Cardiac muscle cell (in vitro differentiated cells and primary cell): Measurements from ENCODE around the gene TOP2A. TPM values are rescaled to one million over a fixed set of nuclear protein-coding genes. Genes with fewer than 3 reads are reported as not detected.
"Not testable (repeated sequence)": the region's sequence is repeated elsewhere in the genome, so short reads cannot be mapped to it uniquely, and the experiment has no call there.

Experiments used
- DNase-seq, 2 donors: peaks; one replicate each; pipeline versions ENCODE4 v3.0.0 to v3.0.0-alpha.2; 2010 to 2017; ENCODE audit warnings: low read depth in 1 of 2, low spot score in 1 of 2
- H3K27ac ChIP-seq: fragments of 200-600 bp; sonication (generic); 2 replicates; pipeline ENCODE4 v1.5.1; 2016
- H3K27me3 ChIP-seq: fragments of 200-600 bp; sonication (generic); 2 replicates; pipeline ENCODE4 v1.6.0; 2016; ENCODE audit warnings: control low read depth
- H3K36me3 ChIP-seq: fragments of 200-600 bp; sonication (generic); 2 replicates; pipeline ENCODE4 v1.5.1; 2016; ENCODE audit warnings: control low read depth
- H3K4me1 ChIP-seq: fragments of 200-600 bp; sonication (generic); 2 replicates; pipeline ENCODE4 v1.8.1; 2017; ENCODE audit warnings: low read depth, mild to moderate bottlenecking, mixed run types
- H3K4me3 ChIP-seq: fragments of 200-600 bp; sonication (generic); 2 replicates; pipeline ENCODE4 v1.5.1; 2016; ENCODE audit warnings: mild to moderate bottlenecking
- H3K9me3 ChIP-seq: fragments of 200-600 bp; sonication (generic); 2 replicates; pipeline ENCODE4 v1.5.1; 2017; ENCODE audit warnings: low read depth, mild to moderate bottlenecking, control low read depth
- polyA plus RNA-seq: library from polyadenylated mRNA; unstranded; fragments of >200 nt; fragmentation: Nextera tagmentation; extraction: Ambion mirVana; gene quantifications from 2 replicates; pipeline ENCODE4 v1.2.1, GENCODE V29; 2016
- total RNA-seq: library from RNA; depleted of rRNA; stranded (reverse); fragments of >200 nt; gene quantifications from 2 replicates; pipeline ENCODE4 v1.2.3, GENCODE V29; 2016
- TF ChIP-seq, protein P1 (sequence below): IDR thresholded peaks from 2 replicates; pipeline ENCODE4 v1.5.1; 2012; ENCODE audit warnings: low read depth, mild to moderate bottlenecking, low read length

TOP2A gene
- total and polyA plus RNA-seq, 2 experiments from 2014 or later: 21.7 to 127 TPM

DNA sequence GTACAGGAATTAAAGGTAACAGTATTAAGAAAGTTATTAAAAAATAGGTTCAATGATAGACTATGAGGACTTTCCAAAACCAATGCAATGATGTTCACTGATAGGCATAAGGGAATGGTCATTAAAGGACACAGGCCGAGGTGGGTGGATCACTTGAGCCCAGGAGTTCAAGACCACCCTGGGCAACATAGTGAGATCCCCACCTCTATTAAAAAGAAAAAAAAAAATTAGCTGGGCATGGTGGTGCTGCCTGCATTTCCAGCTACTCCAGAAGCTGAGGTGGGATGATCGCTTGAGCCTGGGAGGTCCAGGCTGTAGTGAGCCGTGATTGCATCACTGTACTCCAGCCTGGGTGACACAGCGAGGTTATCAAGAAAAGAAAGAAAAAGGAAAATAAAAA, 5.9 kb downstream of the TOP2A start:
- Histone ChIP-seq H3K27me3 (no peaks in the 10 kb centered on the region), H3K4me3 (no peak overlapping the region), H3K36me3 (peaks cover 25% of the 10 kb centered on the region), H3K9me3 (no peaks in the 10 kb centered on the region), H3K27ac (no peak overlapping the region), H3K4me1 (no peaks in the 10 kb centered on the region)
- TF ChIP-seq, protein P1, sequence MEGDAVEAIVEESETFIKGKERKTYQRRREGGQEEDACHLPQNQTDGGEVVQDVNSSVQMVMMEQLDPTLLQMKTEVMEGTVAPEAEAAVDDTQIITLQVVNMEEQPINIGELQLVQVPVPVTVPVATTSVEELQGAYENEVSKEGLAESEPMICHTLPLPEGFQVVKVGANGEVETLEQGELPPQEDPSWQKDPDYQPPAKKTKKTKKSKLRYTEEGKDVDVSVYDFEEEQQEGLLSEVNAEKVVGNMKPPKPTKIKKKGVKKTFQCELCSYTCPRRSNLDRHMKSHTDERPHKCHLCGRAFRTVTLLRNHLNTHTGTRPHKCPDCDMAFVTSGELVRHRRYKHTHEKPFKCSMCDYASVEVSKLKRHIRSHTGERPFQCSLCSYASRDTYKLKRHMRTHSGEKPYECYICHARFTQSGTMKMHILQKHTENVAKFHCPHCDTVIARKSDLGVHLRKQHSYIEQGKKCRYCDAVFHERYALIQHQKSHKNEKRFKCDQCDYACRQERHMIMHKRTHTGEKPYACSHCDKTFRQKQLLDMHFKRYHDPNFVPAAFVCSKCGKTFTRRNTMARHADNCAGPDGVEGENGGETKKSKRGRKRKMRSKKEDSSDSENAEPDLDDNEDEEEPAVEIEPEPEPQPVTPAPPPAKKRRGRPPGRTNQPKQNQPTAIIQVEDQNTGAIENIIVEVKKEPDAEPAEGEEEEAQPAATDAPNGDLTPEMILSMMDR: no peak
- no peak for DNase-seq

DNA sequence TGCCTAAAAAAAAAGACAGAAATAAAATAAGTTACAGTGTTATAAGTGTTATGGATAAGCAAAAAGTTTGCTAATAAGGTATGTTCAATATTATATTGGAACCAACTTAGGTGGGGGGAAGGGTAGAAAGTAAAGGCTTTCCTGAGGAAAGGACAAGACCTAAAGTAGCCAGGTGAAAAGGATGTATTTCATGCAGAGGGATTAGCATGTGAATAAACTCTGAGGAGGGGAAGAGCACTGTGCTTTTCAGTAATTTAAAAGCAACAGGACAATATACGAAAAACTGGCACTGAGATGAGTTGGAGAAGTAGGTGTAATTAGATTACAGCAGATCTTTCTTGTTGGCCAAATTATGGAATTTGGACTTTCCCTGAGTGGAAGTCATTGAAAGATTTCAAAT, 7.6 kb downstream of the TOP2A start:
- Histone ChIP-seq H3K4me1 (no peaks in the 10 kb centered on the region), H3K9me3 (no peaks in the 10 kb centered on the region), H3K36me3 (peaks cover 33% of the 10 kb centered on the region), H3K27ac (no peak overlapping the region), H3K4me3 (no peak overlapping the region), H3K27me3 (no peaks in the 10 kb centered on the region)
- TF ChIP-seq, protein P1: no peak
- no peak for DNase-seq

DNA sequence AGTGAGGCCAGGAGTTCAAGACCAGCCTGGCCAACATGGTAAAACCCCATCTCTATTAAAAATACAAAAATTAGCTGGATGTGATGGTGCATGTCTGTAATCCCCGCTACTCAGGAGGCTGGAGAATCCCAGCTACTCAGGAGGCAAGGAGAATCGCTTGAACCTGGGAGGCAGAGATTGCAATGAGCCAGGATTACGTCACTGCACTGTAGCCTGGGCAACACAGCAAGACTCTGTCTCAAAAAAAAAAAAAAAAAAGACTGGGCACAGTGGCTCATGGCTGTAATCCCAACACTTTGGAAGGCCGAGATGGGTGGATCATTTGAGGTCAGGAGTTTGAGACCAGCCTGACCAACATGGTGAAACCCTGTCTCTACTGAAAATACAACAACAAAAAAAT, 8.2 kb downstream of the TOP2A start:
- H3K36me3 ChIP-seq: peaks cover 38% of the 10 kb centered on the region

DNA sequence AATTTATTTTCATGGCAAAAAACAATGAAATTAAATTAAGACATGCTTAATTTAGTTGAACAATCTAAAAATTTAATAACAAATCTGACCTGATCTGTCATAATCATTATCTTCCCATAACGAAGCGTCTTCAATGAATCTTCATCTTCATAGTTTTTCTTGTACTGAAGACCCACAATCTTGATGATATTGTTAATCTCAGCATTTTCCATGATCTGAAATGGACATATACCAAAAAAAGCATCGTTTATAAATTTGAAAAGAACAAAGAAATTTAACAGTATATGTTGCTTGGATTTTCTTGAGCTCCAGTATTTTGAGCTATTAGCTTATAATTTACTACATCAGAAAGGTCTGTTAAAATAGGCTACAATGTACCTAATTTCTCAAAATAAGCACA, 10.2 kb downstream of the TOP2A start:
- no peaks in the 10 kb centered on the region for H3K4me1 ChIP-seq
- peaks cover 49% of the 10 kb centered on the region for H3K36me3 ChIP-seq
- H3K4me3 ChIP-seq: no peak overlapping the region
- TF ChIP-seq, protein P1: no peak
- no peak for DNase-seq
- H3K27ac ChIP-seq: no peak overlapping the region
- no peaks in the 10 kb centered on the region for H3K9me3 ChIP-seq
- no peaks in the 10 kb centered on the region for H3K27me3 ChIP-seq

More for the DNA sequence above, 8.2 kb downstream of the TOP2A start:
- DNase-seq, H3K4me1 ChIP-seq, H3K9me3 ChIP-seq, H3K4me3 ChIP-seq, H3K27me3 ChIP-seq, H3K27ac ChIP-seq: not testable (repeated sequence)

DNA sequence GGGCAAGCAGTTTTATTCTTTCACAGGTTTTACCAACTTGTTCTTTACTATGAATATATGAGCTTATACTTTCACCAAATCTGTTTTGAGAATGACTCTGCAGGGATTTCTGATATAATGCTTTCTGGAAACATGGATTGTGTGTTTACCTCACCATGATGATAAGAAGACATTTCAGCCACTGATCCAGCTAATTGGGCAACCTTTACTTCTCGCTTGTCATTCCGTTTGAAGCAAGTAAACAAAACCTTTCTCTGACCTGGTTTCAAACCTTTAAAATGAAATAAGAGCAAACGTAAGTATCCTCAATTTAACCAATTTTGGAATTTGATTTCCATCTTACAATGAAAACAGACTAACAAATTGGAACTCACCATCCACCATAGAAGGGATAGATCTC, 13.7 kb downstream of the TOP2A start:
- Histone ChIP-seq H3K4me3 (no peak overlapping the region), H3K27ac (no peak overlapping the region), H3K36me3 (peaks cover 52% of the 10 kb centered on the region), H3K9me3 (no peaks in the 10 kb centered on the region), H3K27me3 (no peaks in the 10 kb centered on the region), H3K4me1 (no peaks in the 10 kb centered on the region)
- TF ChIP-seq, protein P1: no peak
- no peak for DNase-seq

DNA sequence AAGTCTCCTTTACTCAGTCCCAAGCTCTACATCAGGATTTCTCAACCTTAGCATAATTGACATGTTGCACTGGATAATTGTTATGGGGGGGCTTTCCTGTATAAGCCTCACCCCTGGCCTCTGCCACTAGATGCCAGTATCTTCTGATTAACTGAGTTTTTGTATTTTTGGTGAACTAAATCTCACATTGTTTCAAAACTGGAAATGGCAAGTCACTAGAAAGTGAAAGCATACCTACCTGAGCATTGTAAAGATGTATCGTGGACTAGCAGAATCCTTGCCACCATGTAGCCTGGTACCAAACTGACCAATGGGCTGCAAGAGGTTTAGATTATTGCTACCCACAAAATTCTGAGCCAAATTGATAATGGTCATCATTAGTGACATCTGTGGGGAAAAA, 15.0 kb downstream of the TOP2A start:
- no peak overlapping the region for H3K27ac ChIP-seq
- no peaks in the 10 kb centered on the region for H3K4me1 ChIP-seq
- no peak for DNase-seq
- H3K4me3 ChIP-seq: no peak overlapping the region
- no peaks in the 10 kb centered on the region for H3K27me3 ChIP-seq
- peaks cover 57% of the 10 kb centered on the region for H3K36me3 ChIP-seq
- TF ChIP-seq, protein P1: no peak
- no peaks in the 10 kb centered on the region for H3K9me3 ChIP-seq
